ENCODE results near the gene KLHL14.

KLHL14 gene, protein sequence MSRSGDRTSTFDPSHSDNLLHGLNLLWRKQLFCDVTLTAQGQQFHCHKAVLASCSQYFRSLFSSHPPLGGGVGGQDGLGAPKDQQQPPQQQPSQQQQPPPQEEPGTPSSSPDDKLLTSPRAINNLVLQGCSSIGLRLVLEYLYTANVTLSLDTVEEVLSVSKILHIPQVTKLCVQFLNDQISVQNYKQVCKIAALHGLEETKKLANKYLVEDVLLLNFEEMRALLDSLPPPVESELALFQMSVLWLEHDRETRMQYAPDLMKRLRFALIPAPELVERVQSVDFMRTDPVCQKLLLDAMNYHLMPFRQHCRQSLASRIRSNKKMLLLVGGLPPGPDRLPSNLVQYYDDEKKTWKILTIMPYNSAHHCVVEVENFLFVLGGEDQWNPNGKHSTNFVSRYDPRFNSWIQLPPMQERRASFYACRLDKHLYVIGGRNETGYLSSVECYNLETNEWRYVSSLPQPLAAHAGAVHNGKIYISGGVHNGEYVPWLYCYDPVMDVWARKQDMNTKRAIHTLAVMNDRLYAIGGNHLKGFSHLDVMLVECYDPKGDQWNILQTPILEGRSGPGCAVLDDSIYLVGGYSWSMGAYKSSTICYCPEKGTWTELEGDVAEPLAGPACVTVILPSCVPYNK

DNA sequence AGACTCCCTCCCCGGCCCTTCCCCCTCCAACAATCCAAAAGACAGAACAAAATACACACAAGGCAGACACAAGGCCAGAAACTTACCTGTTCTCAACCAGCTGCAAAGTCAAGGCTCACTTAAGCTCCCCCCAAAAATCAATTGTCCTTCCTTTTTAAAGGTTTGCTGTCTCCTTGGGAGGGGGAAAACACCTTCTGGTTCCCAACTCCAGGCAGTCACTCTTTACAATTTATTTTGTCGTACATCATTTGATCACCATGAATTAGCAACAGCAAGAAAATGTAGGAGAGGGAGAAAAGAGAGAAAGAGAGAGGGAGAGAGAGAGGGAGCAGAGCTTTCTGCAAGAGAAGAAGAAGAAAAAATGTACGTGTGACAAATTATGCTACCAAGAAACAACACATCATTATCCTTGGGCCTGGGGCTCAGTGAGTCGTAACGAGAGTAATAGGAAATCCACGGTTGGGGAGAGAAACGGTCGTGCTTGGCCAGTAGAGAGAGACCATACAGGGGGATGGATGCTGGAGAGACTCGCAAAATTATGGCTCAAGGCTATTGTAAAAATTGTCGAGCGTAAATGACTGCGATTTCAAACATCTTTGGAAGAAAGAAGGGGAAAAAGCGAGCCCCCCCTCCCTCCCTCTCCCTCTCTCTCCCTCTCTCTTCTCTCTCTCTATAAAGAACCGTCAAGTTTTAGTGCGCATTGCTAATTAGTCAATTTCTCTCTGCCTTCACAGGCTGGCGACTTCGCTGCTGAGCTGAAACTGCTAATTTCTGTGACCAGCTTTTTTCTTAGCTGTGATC lies at the start of gene KLHL14:
KLHL14 (minus strand) TSS at position 443 of the 801 bp plus-strand sequence. CDS start 2,432 bp downstream, outside the sequence.
- H3K9me3 ChIP-seq (ENCODE audit: control insufficient read depth in 1 of 2, low read length in 2 of 2), result no peaks in the 10 kb centered on the region
- no peak within 1 kb of the TSS for H3K9ac ChIP-seq (ENCODE audit: low read depth in 1 of 2, low read length in 2 of 2)
- H3K4me3 ChIP-seq (ENCODE audit: low read depth in 1 of 2, low read length in 2 of 2), result no peak within 1 kb of the TSS
- H3K27me3 ChIP-seq (ENCODE audit: control insufficient read depth in 1 of 2, insufficient read depth in 2 of 2, low read length in 2 of 2), result peaks cover 34 to 35% of the 10 kb centered on the region in 2 donors
- peaks cover 3 to 17% of the 10 kb centered on the region in 2 donors for H3K4me1 ChIP-seq (ENCODE audit: control insufficient read depth in 1 of 2, insufficient read depth in 2 of 2, low read length in 2 of 2)
- no peaks in the 10 kb centered on the region for H3K36me3 ChIP-seq (ENCODE audit: control insufficient read depth in 1 of 2, insufficient read depth in 2 of 2, low read length in 2 of 2)
- H3K27ac ChIP-seq (ENCODE audit: low read depth, low read length), result no peak within 1 kb of the TSS

DNA sequence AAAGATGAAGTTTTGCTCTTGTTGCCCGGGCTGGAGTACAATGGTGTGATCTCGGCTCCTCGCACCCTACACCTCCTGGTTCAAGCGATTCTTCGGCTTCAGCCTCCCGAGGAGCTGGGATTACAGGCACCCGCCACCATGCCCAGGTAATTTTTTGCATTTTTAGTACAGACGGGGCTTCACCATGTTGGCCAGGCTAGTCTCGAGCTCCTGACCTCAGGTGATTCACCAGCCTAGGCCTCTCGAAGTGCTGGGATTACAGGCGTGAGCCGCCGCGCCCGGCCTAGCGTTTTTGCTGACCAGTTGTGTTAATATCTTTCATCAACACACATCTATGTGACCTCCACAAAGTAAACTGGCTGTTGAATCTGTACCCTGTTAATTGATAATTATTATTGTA lies 49.4 kb upstream of the KLHL14 start:
- Histone ChIP-seq H3K4me1 (ENCODE audit: control insufficient read depth in 1 of 2, insufficient read depth in 2 of 2, low read length in 2 of 2) (no peaks in the 10 kb centered on the region), H3K27ac (ENCODE audit: low read depth, low read length) (no peak overlapping the region), H3K36me3 (ENCODE audit: control insufficient read depth in 1 of 2, insufficient read depth in 2 of 2, low read length in 2 of 2) (no peaks in the 10 kb centered on the region), H3K9me3 (ENCODE audit: control insufficient read depth in 1 of 2, low read length in 2 of 2) (no peaks in the 10 kb centered on the region), H3K27me3 (ENCODE audit: control insufficient read depth in 1 of 2, insufficient read depth in 2 of 2, low read length in 2 of 2) (no peaks in the 10 kb centered on the region), H3K4me3 (ENCODE audit: low read depth in 1 of 2, low read length in 2 of 2) (no peak overlapping the region), H3K9ac (ENCODE audit: low read depth in 1 of 2, low read length in 2 of 2) (no peak overlapping the region)

DNA sequence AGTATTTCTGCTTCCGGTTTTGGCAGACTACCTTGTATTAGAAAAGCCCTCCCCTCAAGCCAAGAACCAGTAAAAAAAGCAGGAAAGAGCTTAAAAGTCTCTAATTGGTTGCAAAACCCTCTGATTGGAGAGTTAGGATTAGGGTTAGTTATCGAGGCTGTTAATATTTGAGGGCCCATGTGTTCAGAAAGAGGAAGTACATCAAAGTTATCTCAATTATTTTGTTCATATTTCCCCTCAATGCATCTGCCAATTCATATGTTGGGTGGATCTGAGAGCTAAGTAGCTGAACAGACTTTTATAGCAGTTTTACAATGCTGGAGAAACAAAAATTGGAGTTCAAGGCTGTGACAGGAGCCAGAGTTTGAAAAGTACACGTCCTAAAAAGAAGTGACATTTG lies 43.1 kb upstream of the KLHL14 start:
- Histone ChIP-seq H3K4me1 (ENCODE audit: control insufficient read depth in 1 of 2, insufficient read depth in 2 of 2, low read length in 2 of 2) (no peaks in the 10 kb centered on the region), H3K36me3 (ENCODE audit: control insufficient read depth in 1 of 2, insufficient read depth in 2 of 2, low read length in 2 of 2) (no peaks in the 10 kb centered on the region), H3K9ac (ENCODE audit: low read depth in 1 of 2, low read length in 2 of 2) (no peak overlapping the region), H3K27ac (ENCODE audit: low read depth, low read length) (no peak overlapping the region), H3K9me3 (ENCODE audit: control insufficient read depth in 1 of 2, low read length in 2 of 2) (no peaks in the 10 kb centered on the region), H3K4me3 (ENCODE audit: low read depth in 1 of 2, low read length in 2 of 2) (no peak overlapping the region), H3K27me3 (ENCODE audit: control insufficient read depth in 1 of 2, insufficient read depth in 2 of 2, low read length in 2 of 2) (no peaks in the 10 kb centered on the region)

DNA sequence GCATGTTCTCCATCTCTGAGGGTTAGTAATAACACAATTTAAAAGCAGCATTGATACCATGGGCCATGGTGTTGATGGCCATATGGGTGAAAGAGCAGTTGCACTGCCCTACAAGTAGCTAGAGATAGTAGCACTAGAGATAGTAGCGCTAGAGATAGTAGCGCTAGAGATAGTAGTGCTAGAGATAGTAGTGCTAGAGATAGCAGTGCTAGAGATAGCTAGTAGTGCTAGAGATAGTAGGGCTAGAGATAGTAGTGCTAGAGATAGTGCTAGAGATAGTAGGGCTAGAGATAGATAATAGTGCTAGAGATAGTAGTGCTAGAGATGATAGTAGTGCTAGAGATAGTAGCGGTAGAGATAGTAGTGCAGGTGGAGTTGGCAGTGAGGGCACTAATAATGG lies 39.5 kb upstream of the KLHL14 start:
- H3K36me3 ChIP-seq (ENCODE audit: control insufficient read depth in 1 of 2, insufficient read depth in 2 of 2, low read length in 2 of 2), result no peaks in the 10 kb centered on the region
- no peaks in the 10 kb centered on the region for H3K9me3 ChIP-seq (ENCODE audit: control insufficient read depth in 1 of 2, low read length in 2 of 2)
- no peak overlapping the region for H3K9ac ChIP-seq (ENCODE audit: low read depth in 1 of 2, low read length in 2 of 2)
- H3K4me3 ChIP-seq (ENCODE audit: low read depth in 1 of 2, low read length in 2 of 2), result no peak overlapping the region
- no peaks in the 10 kb centered on the region for H3K27me3 ChIP-seq (ENCODE audit: control insufficient read depth in 1 of 2, insufficient read depth in 2 of 2, low read length in 2 of 2)
- no peaks in the 10 kb centered on the region for H3K4me1 ChIP-seq (ENCODE audit: control insufficient read depth in 1 of 2, insufficient read depth in 2 of 2, low read length in 2 of 2)
- H3K27ac ChIP-seq (ENCODE audit: low read depth, low read length), result no peak overlapping the region

DNA sequence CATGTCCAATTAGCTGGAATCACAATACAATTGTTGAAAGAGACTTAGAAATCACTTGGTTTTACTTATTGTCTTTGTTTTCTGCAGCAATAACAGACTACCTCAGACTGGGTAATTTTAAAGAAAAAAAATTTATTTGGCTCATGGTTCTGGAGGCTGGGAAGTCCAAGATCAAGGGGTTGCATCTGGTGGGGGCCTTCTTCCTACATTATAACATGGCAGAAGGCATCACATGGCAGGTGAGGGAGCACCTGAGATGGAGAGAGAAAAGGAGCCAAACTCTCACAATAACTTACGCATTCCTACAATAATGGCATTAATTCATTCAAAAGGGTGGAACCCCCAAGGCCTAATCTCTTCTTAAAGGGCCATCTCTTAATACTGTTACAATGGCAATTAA lies 37.5 kb upstream of the KLHL14 start:
- no peaks in the 10 kb centered on the region for H3K4me1 ChIP-seq (ENCODE audit: control insufficient read depth in 1 of 2, insufficient read depth in 2 of 2, low read length in 2 of 2)

DNA sequence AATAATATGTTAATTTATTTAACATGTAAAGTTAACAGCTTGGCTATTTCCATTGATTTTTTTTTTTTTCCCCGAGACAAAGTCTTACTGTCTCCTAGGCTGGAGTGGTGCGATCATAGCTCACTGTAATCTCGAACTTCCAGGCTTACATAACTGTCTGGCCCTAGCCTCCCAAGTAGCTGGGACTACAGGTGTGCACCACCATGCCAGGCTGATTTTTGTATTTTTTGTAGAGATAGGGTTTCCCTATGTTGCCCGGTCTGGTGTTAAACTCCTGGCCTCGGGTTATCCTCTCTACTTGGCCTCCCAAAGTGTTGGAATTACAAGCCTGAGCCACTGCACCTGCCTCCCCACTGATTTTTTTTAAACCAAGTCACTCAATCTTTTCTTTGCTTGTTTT lies 32.5 kb upstream of the KLHL14 start:
- Histone ChIP-seq H3K4me1 (ENCODE audit: control insufficient read depth in 1 of 2, insufficient read depth in 2 of 2, low read length in 2 of 2) (no peaks in the 10 kb centered on the region), H3K36me3 (ENCODE audit: control insufficient read depth in 1 of 2, insufficient read depth in 2 of 2, low read length in 2 of 2) (no peaks in the 10 kb centered on the region), H3K4me3 (ENCODE audit: low read depth in 1 of 2, low read length in 2 of 2) (no peak overlapping the region), H3K27me3 (ENCODE audit: control insufficient read depth in 1 of 2, insufficient read depth in 2 of 2, low read length in 2 of 2) (no peaks in the 10 kb centered on the region), H3K9me3 (ENCODE audit: control insufficient read depth in 1 of 2, low read length in 2 of 2) (no peaks in the 10 kb centered on the region), H3K9ac (ENCODE audit: low read depth in 1 of 2, low read length in 2 of 2) (no peak overlapping the region), H3K27ac (ENCODE audit: low read depth, low read length) (no peak overlapping the region)

More for the DNA sequence above, 37.5 kb upstream of the KLHL14 start:
- H3K9ac ChIP-seq (ENCODE audit: low read depth in 1 of 2, low read length in 2 of 2), result no peak overlapping the region
- no peak overlapping the region for H3K4me3 ChIP-seq (ENCODE audit: low read depth in 1 of 2, low read length in 2 of 2)
- no peaks in the 10 kb centered on the region for H3K36me3 ChIP-seq (ENCODE audit: control insufficient read depth in 1 of 2, insufficient read depth in 2 of 2, low read length in 2 of 2)
- H3K27ac ChIP-seq (ENCODE audit: low read depth, low read length), result no peak overlapping the region
- H3K9me3 ChIP-seq (ENCODE audit: control insufficient read depth in 1 of 2, low read length in 2 of 2), result no peaks in the 10 kb centered on the region
- no peaks in the 10 kb centered on the region for H3K27me3 ChIP-seq (ENCODE audit: control insufficient read depth in 1 of 2, insufficient read depth in 2 of 2, low read length in 2 of 2)

DNA sequence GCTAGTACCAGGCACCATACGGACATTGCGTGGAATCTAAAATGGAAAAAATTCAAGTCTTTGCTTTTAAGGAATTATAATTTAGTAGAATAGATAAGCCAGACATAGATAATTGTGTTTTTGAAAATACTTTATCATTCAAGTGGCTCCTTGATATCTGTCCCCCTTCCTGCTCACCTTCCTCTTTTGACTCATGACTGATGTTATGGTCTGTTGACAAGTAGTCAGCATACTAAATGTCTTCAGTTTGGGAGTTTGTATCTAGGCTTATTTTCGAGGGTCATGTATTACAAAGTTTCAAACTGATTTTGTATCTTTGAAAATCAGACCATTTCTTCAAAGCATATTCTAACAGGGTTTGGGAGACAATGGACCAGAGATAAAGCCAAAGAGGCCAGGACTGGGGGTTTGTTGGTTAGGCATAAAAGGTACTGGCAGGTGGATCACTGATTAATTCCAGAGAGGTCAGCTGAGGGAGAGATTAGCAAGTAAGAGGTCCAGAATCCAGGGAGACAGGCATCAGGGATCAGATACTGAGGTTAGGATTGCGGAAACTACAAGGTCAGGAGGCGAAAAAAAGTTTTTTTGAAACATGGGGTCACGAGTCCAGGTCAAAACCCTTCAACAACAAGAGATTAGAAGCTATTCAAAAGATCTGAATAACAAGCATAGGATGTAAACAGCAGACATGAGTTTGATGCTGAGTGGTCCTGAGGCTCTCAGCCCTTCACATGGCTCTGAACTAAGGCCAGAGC lies 31.5 kb upstream of the KLHL14 start:
- H3K9me3 ChIP-seq (ENCODE audit: control insufficient read depth in 1 of 2, low read length in 2 of 2), result no peaks in the 10 kb centered on the region
- no peak overlapping the region for H3K4me3 ChIP-seq (ENCODE audit: low read depth in 1 of 2, low read length in 2 of 2)
- no peak overlapping the region for H3K9ac ChIP-seq (ENCODE audit: low read depth in 1 of 2, low read length in 2 of 2)
- H3K27me3 ChIP-seq (ENCODE audit: control insufficient read depth in 1 of 2, insufficient read depth in 2 of 2, low read length in 2 of 2), result no peaks in the 10 kb centered on the region
- H3K4me1 ChIP-seq (ENCODE audit: control insufficient read depth in 1 of 2, insufficient read depth in 2 of 2, low read length in 2 of 2), result no peaks in the 10 kb centered on the region
- no peak overlapping the region for H3K27ac ChIP-seq (ENCODE audit: low read depth, low read length)
- H3K36me3 ChIP-seq (ENCODE audit: control insufficient read depth in 1 of 2, insufficient read depth in 2 of 2, low read length in 2 of 2), result no peaks in the 10 kb centered on the region

DNA sequence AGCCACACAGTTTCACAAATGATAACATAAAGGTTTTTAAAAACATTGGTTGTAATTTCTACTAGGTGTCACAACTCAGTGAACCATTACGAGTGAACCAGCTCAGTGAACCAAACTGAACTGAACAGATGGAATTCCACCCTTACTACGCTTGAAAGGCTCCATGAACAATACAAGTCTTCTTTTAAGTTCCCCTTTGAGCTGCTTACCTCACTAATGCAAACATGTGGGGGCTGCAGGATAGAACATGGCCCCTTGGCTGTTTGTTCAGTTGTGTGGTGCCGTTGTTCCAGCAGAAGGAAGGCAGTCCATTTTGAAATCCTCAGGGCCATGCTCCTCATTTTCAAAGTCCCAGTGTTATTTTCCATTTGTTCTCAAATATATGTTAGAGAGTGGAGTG lies 30.7 kb upstream of the KLHL14 start:
- Histone ChIP-seq H3K27ac (ENCODE audit: low read depth, low read length) (no peak overlapping the region), H3K27me3 (ENCODE audit: control insufficient read depth in 1 of 2, insufficient read depth in 2 of 2, low read length in 2 of 2) (no peaks in the 10 kb centered on the region), H3K36me3 (ENCODE audit: control insufficient read depth in 1 of 2, insufficient read depth in 2 of 2, low read length in 2 of 2) (no peaks in the 10 kb centered on the region), H3K9ac (ENCODE audit: low read depth in 1 of 2, low read length in 2 of 2) (no peak overlapping the region), H3K9me3 (ENCODE audit: control insufficient read depth in 1 of 2, low read length in 2 of 2) (no peaks in the 10 kb centered on the region), H3K4me1 (ENCODE audit: control insufficient read depth in 1 of 2, insufficient read depth in 2 of 2, low read length in 2 of 2) (no peaks in the 10 kb centered on the region), H3K4me3 (ENCODE audit: low read depth in 1 of 2, low read length in 2 of 2) (no peak overlapping the region)

DNA sequence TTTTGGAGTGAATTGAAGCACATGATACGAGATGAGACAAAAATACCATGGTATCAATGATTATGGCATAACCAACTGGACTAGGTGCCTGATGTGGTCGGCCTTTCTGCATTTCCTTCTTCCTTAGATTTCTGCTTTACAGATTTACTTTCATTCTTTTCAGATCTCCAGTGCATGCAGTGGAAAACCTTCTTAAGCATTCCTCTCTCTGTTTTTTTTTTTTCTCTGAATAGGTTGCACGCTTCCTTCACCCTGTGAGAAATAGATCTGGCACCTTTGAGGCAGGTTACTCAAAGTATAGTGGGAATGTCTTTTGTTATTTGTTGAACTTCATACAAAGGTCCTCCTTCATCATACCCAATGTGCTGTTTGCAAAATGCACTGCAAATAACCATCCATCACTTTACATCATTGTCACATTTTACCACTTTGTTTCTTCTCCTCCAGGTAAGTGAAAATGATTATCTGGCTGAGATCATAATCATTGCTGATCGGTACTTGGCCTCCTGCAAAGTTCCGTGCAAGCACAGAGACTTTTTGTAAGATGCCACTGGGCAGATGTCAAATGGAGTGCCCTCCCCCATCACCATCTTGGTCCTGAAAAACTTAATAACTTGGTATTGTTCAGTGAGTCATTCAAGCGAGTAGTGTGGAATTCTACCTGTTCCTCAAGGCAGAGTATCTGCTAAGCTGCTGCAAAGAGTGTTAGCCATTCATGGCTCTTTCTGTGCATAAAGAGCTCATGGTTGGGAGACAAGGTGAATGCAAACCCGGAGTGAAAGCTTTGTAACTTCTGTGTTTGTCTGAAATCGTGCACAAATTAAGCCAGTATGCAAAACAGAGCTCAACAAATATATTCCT lies 30.0 kb upstream of the KLHL14 start:
- Histone ChIP-seq H3K4me3 (ENCODE audit: low read depth in 1 of 2, low read length in 2 of 2) (no peak overlapping the region), H3K27ac (ENCODE audit: low read depth, low read length) (no peak overlapping the region)

More for the DNA sequence above, 30.0 kb upstream of the KLHL14 start:
- H3K36me3 ChIP-seq (ENCODE audit: control insufficient read depth in 1 of 2, insufficient read depth in 2 of 2, low read length in 2 of 2), result no peaks in the 10 kb centered on the region
- no peaks in the 10 kb centered on the region for H3K9me3 ChIP-seq (ENCODE audit: control insufficient read depth in 1 of 2, low read length in 2 of 2)
- H3K4me1 ChIP-seq (ENCODE audit: control insufficient read depth in 1 of 2, insufficient read depth in 2 of 2, low read length in 2 of 2), result no peaks in the 10 kb centered on the region
- H3K9ac ChIP-seq (ENCODE audit: low read depth in 1 of 2, low read length in 2 of 2), result no peak overlapping the region
- H3K27me3 ChIP-seq (ENCODE audit: control insufficient read depth in 1 of 2, insufficient read depth in 2 of 2, low read length in 2 of 2), result no peaks in the 10 kb centered on the region
